ENCODE results near the gene REL. TPM values are rescaled to one million over a fixed set of nuclear protein-coding genes. Genes with fewer than 3 reads are reported as not detected.

The REL gene
- total RNA-seq, 2 experiments from 2014 or later: 18.4 to 22.3 TPM

DNA sequence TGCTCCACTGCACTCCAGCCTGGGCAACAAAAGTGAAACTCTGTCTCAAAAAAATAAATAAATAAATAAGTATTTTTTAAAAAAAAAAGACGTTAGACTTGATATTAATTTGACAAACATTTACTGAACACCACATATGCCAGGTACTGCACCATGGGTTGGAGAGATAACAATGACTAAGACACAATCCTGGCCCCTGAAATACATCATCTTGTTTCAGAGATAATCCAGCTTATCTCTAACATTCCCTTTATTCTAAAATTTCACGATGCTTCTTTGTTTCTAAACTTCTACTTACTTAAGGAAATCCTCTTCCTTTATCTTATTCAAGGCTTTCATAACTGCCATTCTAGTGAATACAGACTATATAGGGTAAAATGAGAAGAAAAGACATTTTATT is 81.2 kb downstream of the REL start:
- Mint-ChIP-seq H3K9me3 (peaks cover 9% of the 10 kb centered on the region), H3K4me3 (no peak overlapping the region), H3K27ac (no peak overlapping the region), H3K27me3 (no peaks in the 10 kb centered on the region), H3K36me3 (ENCODE audit: low read depth) (peaks cover 33% of the 10 kb centered on the region), H3K4me1 (peaks cover 32% of the 10 kb centered on the region)
- ChIA-PET POLR2A (no interaction called here), CTCF (no interaction called here)
- no peak for DNase-seq

DNA sequence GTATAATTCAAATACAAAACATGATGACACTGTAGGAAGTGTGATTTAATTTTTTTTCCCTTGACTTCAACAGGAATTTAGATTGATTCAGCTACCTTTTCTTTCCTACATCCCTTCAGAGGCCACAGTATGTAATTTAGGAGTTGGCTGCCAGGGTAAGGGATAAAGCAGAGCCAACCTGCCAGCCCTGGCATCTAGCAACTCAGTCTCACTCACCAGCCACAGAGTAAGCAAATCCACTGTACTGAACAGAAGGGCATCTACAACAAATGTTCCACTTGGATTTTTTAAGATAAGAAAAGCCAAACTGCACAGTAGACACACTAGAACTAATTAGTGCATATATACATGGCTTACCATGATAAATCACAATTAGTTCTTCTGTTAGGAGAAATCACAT is 81.8 kb downstream of the REL start:
- Mint-ChIP-seq H3K27ac (no peak overlapping the region), H3K36me3 (ENCODE audit: low read depth) (peaks cover 33% of the 10 kb centered on the region), H3K4me1 (peaks cover 36% of the 10 kb centered on the region), H3K27me3 (no peaks in the 10 kb centered on the region), H3K4me3 (no peak overlapping the region), H3K9me3 (peaks cover 9% of the 10 kb centered on the region)
- DNase-seq: no peak
- POLR2A ChIA-PET: no interaction called here
- CTCF ChIA-PET: interaction anchor here (1.2 kb wide), 1 partner anchor 19 kb away, joined by 5 read pairs; no protein-coding TSS in a partner anchor

DNA sequence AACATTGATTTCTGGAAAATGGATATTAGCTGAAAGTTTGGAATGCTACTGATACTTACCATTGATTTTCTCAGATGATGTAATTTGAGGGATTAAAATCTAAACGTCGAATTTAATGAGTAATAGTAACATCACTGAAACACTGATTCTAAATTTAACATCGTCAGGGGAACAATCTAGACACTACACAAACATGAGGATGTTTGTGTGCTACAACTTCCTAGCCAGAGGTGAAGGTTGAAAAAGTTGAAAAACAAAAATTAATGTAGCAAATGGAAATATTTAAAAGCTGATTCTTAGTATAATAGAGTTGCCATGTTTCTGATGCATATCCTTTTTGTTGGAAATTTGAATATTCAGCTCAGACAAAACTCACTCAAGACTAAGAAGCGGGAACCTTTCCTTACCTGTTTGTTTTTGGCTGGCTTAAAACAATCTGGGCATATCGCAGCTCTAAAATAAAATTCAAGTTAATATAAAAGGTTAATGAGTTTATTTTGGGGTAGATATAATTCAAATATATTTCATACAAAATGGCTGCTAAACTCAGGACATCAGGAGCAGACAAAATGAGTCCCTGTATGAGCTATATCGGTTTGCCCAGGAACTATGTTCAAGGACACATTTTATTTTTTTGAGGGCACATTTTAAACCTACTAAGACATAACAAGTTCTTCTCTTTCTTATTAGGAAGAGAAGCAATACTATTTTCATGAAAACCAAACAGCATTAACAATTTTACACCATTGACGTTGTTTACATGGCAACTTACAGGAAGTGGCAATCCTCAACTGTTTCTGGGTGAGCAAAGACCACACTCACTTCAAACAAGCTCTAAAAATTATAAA is 83.5 kb downstream of the REL start:
- H3K4me1 Mint-ChIP-seq: peaks cover 37% of the 10 kb centered on the region
- H3K4me3 Mint-ChIP-seq: no peak overlapping the region
- peak; percentile 36 for DNase-seq

DNA sequence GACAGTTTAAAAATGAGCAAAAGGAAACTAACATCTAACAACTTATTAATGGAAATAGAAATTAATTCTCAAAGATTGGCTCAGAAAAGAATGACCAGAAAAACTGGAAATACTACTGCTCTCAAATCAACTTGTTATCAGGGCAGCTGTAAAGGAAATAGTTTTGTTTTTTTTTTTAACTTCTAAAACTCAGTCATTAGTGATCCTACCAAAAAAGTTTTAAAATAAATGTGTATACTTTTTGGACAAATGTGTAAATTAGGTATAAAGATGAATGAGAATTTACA is 84.1 kb downstream of the REL start:
- DNase-seq: no peak
- Mint-ChIP-seq H3K4me1 (peaks cover 37% of the 10 kb centered on the region), H3K27me3 (no peaks in the 10 kb centered on the region), H3K4me3 (no peak overlapping the region), H3K9me3 (peaks cover 9% of the 10 kb centered on the region), H3K27ac (peak overlapping the region; percentile 91), H3K36me3 (ENCODE audit: low read depth) (peaks cover 21% of the 10 kb centered on the region)
- POLR2A ChIA-PET: interaction anchor here (0.5 to 0.7 kb wide), 2 partner anchors 8 to 156 kb away, joined by 3 read pairs; no protein-coding TSS in a partner anchor
- CTCF ChIA-PET: interaction anchor here (2.1 to 4.1 kb wide), 2 partner anchors 9 to 11 kb away, joined by 13 to 21 read pairs; no protein-coding TSS in a partner anchor

More for the DNA sequence above, 83.5 kb downstream of the REL start:
- Mint-ChIP-seq H3K36me3 (ENCODE audit: low read depth) (peaks cover 26% of the 10 kb centered on the region), H3K9me3 (peaks cover 9% of the 10 kb centered on the region), H3K27ac (peak overlapping the region; percentile 91), H3K27me3 (no peaks in the 10 kb centered on the region)
- CTCF ChIA-PET: interaction anchor here (1.0 to 4.1 kb wide), 3 partner anchors 9 to 150 kb away, joined by 3 to 21 read pairs (median 13); no protein-coding TSS in a partner anchor
- POLR2A ChIA-PET: interaction anchor here (0.5 to 0.7 kb wide), 2 partner anchors 9 to 156 kb away, joined by 3 read pairs; no protein-coding TSS in a partner anchor

DNA sequence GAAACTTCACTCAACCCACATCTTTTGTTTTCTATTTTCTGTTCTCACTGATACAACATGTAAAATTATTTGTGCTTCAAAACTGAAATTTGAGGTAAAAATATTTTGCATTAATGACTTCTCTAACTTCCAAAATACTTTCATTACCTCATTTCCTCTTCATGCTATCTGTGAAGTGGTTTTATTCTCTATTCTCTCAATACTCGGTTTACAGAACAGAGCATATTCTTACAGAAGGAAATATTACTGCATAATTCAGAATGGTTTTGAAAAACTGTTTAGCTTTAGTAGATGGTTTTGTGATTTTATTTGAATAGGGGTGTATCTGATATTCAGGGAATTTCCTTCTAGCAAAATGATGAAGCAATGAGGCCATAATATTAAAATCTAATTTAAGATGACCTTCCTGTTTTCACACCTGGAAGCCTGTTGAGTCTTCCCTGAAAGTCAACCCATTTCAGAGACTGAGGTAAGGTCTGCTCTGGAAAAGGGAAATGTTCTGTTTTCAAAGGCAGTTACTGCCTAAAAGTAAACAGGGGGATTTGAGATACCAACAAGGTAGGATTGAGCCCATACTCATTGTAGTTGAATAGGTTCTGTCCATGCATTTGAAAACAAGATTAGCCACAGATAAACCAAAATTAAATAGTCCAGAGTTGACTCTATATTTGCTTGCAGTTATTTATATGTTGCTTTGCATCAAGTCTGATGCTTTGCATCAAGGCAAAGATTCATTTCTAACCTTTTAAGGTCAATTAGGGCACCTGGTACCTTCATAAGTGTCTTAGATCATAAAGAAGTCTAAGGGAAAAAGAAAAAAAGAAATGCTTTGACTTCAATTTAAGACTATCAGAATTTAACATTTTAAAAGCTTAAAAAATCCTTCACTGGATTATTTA is 85.4 kb downstream of the REL start:
- ChIA-PET POLR2A (interaction anchor here (0.6 kb wide), 1 partner anchor 80 kb away, joined by 3 read pairs; no protein-coding TSS in a partner anchor), CTCF (interaction anchor here (0.6 to 4.1 kb wide), 5 partner anchors 11 to 604 kb away, joined by 3 to 21 read pairs (median 4); no protein-coding TSS in a partner anchor)
- Mint-ChIP-seq H3K27ac (peak overlapping the region; percentile 69), H3K9me3 (peaks cover 9% of the 10 kb centered on the region), H3K4me3 (peak overlapping the region; percentile 33), H3K27me3 (no peaks in the 10 kb centered on the region), H3K36me3 (ENCODE audit: low read depth) (peaks cover 21% of the 10 kb centered on the region), H3K4me1 (peaks cover 43% of the 10 kb centered on the region)
- no peak for DNase-seq

DNA sequence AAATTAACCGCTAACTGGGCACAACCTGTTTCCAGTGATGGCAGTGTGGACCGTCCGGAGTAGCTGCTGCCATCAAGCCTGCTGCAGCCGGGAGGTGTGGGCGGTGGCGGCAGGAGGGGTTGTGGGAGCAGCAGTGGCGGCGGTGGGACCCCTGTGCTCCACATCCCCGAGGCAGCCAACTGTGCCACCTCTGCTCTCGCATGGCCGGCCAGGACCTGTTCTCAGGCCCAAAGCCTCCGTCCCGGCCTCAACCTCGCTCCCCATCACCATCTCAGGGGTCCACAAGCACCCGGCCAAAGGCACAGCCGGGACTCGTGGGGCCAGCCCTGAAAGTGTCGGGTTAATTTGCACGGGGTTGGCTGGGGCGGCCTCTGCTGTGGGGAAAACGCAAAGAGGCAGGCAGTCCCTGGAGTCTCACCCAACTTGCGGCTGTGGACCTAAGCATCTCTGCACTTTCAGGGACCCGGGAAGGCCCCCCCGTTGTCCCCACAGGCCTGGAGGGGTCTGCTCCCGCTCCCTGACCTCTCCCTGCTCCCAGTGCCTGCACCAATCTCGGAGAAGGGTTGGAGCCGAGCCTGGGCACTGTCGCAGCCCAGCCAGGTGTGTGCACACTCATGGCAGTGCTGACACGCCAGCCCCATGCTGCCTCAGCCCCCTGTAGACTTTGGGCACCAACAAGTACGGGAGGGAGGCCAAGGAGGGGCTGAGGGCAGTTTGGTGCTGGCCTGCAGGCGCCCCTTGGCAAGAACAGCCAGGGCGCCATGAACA is 91.7 kb downstream of the REL start:
- no peak for DNase-seq
- H3K4me1 Mint-ChIP-seq: peaks cover 36% of the 10 kb centered on the region
- POLR2A ChIA-PET: interaction anchor here (1.1 kb wide), 1 partner anchor 8 kb away, joined by 3 read pairs; no protein-coding TSS in a partner anchor
- peaks cover 11% of the 10 kb centered on the region for H3K36me3 Mint-ChIP-seq (ENCODE audit: low read depth)
- H3K27ac Mint-ChIP-seq: no peak overlapping the region
- no peaks in the 10 kb centered on the region for H3K27me3 Mint-ChIP-seq
- CTCF ChIA-PET: no interaction called here
- no peak overlapping the region for H3K4me3 Mint-ChIP-seq
- H3K9me3 Mint-ChIP-seq: no peaks in the 10 kb centered on the region

DNA sequence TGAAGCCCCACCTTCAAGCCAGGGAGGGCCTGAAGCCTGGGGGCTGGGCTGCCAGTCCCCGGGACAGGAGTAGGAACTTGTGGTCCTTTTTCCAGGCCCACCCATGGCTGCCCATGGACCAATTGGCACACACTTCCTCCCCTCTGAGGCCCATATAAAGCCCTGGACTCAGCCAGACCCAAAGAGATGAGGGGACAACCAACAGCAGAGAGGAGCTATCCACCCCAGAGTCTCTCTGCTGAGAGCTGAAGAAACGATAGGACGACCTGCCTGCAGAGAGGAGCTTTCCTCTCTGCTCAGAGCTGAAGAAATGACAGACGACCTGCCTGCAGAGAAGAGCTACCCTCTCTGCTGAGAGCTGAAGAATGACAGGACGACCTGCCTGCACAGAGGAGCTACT is 92.3 kb downstream of the REL start:
- H3K36me3 Mint-ChIP-seq (ENCODE audit: low read depth): peaks cover 11% of the 10 kb centered on the region
- H3K4me3 Mint-ChIP-seq: no peak overlapping the region
- POLR2A ChIA-PET: interaction anchor here (1.1 kb wide), 1 partner anchor 8 kb away, joined by 3 read pairs; no protein-coding TSS in a partner anchor
- DNase-seq: no peak
- no peaks in the 10 kb centered on the region for H3K9me3 Mint-ChIP-seq
- CTCF ChIA-PET: interaction anchor here (1.0 to 1.3 kb wide), 4 partner anchors 16 to 26 kb away, joined by 3 to 5 read pairs (median 3); no protein-coding TSS in a partner anchor
- H3K27ac Mint-ChIP-seq: no peak overlapping the region
- H3K4me1 Mint-ChIP-seq: peaks cover 34% of the 10 kb centered on the region
- no peaks in the 10 kb centered on the region for H3K27me3 Mint-ChIP-seq

DNA sequence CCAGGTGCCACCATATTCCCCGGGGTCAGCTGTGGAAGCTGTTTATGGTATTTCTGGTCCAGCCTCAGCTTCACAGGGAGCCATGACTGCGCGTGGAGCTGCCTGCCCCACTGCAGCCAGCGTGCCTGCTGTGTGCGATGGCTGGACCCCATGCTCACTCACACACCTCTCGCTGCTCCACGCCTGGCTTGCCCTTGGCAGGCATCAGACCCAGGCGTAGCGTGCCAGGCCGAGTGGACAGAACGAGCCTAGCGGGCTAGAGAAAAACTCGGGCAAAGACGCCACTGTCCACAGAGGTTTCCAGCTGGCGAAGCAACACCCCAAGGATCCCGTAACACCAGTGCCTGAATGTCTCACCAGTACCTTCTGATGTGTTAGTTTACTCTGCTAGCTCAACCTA is 93.3 kb downstream of the REL start:
- Mint-ChIP-seq H3K4me3 (no peak overlapping the region), H3K27ac (no peak overlapping the region), H3K36me3 (ENCODE audit: low read depth) (peaks cover 11% of the 10 kb centered on the region), H3K4me1 (peaks cover 34% of the 10 kb centered on the region), H3K9me3 (no peaks in the 10 kb centered on the region), H3K27me3 (no peaks in the 10 kb centered on the region)
- CTCF ChIA-PET: interaction anchor here (1.0 to 1.3 kb wide), 5 partner anchors 11 to 25 kb away, joined by 3 to 5 read pairs (median 3); no protein-coding TSS in a partner anchor
- POLR2A ChIA-PET: no interaction called here
- no peak for DNase-seq

Other genes with a start within 250 kb of the REL start
- gene PAPOLG, start 125.3 kb upstream of the REL start, total RNA-seq: 10 to 100 TPM; 20.7 to 22.1 TPM
- 10 to 100 TPM; 14.3 to 14.5 TPM for gene PEX13, start 136.1 kb downstream of the REL start, total RNA-seq
- gene PUS10, start 136.7 kb downstream of the REL start, total RNA-seq: 1 to 10 TPM; 5.7 to 8.8 TPM
- gene SANBR, start 184.3 kb downstream of the REL start, total RNA-seq: 10 to 100 TPM; 11.6 to 11.7 TPM